SIG-M5 treated with dmso at 0.1 percent for 504 hours (cell line): ENCODE measurements around the gene POLR2E.
A peak's percentile ranks its signal among the peaks of the same experiment; 100 is the strongest.
"Not testable (repeated sequence)": the region's sequence is repeated elsewhere in the genome, so short reads cannot be mapped to it uniquely, and the experiment has no call there.

Source experiments
- DNase-seq: peaks from one replicate; lab custom pipeline; 2025; ENCODE audit not compliant: unreplicated experiment; lab: John Stamatoyannopoulos, UW

POLR2E gene

DNA sequence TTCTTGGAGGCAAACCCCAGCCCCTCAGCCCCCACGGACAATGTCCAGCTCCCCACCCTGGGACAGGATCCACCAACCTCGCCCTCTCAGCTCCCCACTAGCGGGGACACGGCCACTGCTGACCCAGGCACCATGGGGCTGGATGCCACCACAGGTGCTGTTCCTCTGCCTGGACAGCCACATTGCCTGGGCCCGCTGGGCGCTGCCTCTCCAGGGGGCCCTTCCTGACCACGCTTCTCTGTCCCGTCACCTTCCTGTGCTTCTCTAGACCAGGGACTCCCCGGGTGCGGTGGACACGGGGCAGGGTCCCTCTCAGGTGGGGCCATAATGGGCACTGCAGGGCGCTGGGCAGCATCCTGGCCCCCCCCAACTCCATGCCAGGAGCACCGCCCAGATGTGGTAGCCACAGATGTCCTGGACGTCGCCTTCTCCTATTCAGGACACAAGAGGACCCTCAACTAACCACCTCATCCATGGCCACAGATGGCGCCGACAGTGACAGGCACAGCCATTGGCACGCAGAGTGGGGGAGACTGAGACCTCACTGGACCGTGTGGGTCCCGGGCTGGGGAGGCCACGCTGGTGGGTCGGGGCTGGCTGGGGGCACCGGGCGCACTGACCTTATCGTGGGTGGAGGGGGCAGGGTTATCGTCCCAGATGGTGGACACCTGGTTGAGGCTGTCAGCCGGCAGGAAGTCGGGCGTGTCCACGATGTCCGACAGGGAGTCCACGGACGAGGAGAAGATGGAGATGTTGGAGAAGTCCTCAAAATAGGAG lies 32.0 kb upstream of the POLR2E start:
- no peak for DNase-seq

DNA sequence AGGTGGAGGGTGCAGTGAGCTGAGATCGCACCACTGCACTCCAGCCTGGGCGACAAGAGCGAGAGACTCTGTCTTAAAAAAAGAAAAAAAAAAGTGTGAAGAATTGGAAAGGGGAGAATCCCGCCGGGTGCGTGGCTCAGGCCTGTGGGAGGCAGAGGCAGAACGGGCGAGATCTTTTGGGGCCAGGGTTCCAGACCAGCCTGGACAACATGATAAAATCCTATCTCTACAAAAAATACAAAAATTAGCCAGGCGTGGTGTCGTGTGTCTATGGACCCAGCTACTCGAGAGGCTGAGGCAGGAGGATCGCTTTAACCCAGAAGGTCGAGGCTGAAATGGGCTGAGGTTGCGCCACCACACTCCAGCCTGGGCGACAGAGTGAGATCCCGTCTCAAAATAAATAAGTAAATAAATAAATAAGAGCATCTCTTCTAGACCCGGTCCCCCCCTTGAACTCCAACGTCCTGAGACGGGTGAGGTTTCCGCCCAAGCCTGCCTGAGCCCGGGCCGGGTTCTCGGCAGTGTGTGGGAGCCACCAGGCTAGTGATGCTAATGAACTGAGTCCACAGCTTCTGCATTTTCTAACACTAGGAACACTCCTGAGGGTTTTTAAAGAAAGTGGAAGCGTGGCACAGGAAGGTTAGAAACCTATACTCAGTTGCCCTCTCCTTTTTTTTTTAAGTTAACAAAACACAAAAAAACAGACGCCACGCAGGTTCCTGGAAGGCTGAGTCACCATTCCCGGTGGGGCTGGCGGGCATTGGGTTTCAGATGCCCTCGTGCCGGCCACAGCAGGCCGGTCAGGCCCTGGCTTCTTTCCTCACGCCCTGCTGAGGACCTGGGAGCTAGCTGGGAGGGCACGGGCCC lies 30.7 kb upstream of the POLR2E start:
- DNase-seq = no peak

- DNase-seq = no peak
Measured at GRCh38 chr19:1123885-1124677, 28.9 kb upstream of the POLR2E start.

GRCh38 chr19:1123381-1123780 lies 28.2 kb upstream of the POLR2E start:
- no peak for DNase-seq

DNA sequence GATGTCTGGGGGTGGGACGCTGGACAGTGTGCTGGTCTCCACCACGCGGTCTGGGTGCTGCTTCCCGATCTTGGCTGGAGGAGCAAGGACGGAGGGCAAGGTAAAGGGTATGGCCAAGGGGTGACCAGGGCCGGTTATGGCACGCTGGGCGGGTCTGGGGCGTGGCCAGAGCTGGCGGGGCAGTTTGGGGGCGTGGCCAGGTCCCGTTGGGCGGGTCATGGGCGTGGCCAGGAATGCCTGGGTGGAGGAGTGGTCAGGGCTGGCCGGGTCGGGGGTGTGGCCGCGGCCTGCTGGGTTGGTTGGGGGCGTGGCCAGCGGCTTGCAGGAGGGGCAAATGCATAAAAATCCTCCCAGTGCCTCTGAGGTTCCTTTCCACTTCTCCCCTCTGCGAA lies 27.8 kb upstream of the POLR2E start:
- DNase-seq = no peak

- DNase-seq = no peak
Measured at GRCh38 chr19:1122021-1122971, 27.1 kb upstream of the POLR2E start.

GRCh38 chr19:1121395-1121794 lies 26.2 kb upstream of the POLR2E start:
- DNase-seq = no peak

DNA sequence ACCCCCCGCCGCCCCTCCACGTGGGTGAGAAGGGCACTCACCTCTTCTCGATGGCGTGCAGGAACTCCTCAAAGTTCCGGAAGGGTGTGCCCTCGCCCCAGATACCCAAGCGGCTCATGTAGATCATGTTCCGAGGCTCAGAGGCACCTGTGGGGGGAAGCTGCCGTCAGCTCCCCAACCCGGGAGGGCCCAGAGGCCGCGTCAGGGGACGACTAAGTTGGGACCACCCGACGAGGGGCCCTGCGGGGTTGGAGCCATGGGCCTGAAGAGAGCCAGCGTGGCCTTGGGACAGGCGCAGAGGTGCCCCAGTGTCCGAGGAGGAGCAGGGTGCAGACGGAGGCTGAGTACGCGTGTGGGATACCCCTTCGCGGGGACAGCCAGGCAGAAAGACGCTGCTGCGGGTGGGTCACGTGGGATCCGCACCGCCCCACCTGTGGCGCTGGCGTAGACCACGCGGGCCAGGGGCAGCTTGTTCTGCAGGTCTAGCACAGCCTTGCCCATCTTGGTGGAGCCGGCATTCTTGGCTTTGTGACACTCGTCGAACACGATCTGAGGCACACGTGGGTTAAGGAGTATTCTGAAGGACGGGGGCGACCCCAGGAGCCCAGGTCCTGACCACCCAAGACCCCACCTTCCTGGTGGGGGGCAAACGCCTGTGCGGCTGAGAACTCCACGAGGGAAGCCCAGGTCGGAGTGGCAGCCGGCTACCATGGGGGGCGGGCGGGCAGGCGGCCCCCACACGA lies 24.5 kb upstream of the POLR2E start:
- no peak for DNase-seq

DNA sequence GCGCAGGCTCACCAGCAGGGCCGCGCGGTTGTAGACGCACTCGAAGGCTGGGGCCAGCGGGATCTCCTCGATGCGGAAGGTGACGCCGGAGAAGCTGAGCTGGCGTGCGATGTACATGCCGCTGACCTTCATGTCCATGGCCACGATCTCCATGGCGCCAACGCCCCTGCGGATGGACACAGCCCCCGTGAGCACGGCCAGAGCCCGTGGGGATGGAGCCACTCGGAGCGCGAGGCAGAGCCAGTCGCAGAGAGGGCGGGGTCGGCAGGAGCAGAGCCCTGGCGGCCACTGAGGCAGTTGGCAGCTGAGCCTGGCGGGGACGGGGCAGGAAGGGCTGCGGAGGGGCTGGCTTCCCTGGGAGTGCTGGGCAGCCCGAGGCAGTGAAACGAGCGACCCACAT lies 23.8 kb upstream of the POLR2E start:
- DNase-seq = no peak

DNA sequence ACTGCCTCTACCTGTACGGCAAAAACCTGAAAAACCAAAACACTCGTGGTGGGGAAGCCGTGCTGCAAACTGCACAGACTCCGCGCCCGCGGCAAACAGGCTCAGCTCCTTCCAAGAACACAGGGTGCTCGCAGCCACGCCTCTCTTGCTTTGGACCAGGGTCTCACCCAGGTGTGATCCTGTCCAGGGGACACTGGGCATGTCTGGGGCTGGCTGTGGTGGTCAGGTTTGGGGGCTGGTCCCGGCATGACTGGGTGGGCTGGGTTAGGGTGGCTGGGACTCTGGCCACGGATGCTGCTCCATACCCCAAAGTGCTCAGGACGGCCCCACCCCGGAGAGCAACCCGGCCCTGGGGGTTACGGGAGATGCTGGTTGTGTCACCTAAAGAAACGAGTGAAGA lies 22.5 kb upstream of the POLR2E start:
- no peak for DNase-seq

GRCh38 chr19:1116726-1117581 lies 21.8 kb upstream of the POLR2E start:
- DNase-seq = no peak

- DNase-seq = no peak
Measured at GRCh38 chr19:1115646-1116420, 20.7 kb upstream of the POLR2E start.

- not testable (repeated sequence) for DNase-seq
Measured at GRCh38 chr19:1114728-1115127, 19.6 kb upstream of the POLR2E start.

DNA sequence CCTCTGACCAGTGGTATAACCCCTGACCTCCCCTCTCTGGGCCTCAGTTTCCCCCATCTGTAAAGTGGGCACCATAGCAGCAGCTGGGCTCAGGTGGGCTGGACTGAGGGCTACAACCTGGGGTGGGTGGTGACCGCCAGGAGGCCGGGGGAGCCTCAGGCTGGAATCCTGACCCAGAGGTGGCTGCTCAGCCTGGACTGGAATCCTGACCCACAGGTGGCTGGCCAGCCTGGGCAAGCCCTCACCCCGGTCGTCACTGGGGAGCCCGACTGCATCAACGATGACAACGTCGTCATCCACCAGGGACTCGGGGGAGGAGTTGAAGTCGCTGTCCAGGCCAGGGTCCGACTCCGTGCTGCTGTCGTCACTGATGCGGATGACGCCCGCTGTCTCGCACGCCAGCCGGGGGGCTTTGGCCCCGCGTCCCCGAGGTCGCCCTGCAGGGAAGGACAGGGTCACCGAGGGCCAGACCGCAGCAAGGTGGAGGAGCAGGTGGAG lies 18.9 kb upstream of the POLR2E start:
- no peak for DNase-seq

DNA sequence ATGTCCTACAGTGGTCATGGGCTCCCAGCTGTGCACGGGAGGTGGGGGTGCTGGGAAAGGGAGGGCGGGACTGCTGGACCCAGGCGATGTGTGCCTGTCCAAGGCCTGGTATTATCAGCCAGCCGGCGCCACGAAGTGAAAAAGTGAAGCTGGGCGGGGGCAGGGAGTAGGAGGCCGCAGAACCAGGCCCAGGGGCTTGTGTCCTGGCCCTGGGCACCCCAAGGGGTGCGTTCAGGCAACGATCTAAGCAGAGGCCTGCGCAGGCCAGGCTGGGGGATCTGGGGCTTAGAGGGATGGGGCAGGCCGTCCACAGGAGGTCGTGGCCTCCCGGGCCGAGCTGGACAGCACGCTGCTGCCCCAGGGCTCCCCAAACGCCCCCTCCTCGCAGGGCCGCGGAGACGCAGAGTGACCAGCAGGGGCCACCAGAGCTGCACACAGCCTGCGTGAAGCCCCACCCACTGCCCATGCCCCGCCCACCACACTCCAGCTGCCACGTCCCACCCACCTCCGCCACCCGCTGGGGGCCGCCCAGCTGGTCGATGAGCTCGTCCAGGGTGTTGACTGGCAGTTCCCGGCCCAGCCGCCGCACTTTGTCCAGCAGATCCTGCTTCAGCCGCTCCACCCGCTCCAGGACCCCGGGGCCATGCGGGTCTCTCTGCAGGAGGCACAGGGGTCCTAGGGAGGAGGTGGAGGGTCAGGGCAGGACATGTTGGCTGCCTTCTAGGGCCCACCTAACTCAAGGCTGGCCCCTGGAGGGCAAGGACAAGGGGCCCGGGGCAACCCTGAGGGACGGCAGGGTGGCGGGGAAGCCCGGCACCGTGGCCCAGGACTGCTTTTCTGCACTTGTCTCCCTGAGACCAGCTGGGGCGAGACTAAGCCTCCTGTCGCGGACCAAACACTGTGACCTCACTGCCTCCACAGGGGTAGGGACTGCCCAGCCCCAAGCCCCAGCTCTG lies 18.1 kb upstream of the POLR2E start:
- DNase-seq = peak; percentile 73

DNA sequence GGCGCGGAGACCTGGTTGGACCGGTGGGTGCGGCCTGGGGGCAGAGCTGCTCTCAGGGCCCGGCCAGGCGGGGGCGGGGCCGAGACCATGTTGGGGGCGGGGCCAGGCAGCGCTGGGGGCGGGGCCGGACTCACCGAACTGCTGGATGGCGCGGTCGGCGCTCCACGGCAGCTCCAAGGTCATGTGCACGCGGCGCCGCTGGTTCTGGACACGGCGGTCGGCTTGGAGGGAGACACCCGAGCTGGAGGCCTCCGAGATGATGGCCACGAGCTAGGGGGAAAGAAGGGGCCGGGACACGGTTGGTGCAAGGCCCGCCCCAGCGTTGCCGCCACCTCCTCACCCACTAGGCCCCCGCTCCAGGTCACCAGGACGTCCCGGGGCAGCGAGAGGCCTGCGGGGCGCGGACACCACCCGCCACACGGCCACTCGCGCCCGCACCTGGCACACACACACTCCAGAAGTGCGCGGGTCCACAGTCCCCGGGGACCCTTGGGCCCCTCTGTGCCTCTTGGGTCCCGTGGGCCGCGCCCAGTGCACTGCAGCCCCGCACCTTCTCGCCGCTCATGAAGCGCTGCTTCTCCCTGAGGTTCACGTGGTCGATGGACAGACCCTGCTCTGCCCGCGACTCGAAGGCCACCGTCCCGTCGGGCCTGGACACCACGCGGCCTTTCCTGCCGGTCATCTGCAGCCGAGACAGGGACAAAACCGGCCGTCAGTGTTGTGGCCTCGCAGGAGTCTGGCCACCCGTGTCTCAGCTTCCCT lies 17.3 kb upstream of the POLR2E start:
- DNase-seq = no peak
